ENCODE data around the gene OR4C45.
"Not testable (repeated sequence)": the region's sequence is repeated elsewhere in the genome, so short reads cannot be mapped to it uniquely, and the experiment has no call there.

OR4C45 gene

DNA sequence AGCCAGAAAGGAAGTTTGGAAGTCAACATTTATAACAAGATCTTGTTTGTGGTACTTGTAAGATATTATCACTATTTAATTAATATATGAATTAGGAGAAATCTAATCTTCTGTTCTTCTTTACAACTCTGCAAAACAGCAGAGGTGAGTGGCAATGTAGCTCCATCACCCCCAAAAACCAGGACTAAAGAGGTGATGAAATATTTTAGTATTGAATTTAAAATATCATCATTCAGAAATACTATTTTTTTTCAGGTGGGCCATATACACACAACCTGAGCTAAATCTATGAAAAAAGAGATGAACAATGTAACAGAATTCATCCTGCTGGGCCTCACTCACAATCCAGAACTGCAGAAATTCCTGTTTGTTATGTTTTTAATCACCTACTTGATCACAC, at the start of gene OR4C45:
TSS of gene OR4C45 (plus strand) at position 301 of the 400 bp plus-strand sequence.
- DNase-seq: no peak

DNA sequence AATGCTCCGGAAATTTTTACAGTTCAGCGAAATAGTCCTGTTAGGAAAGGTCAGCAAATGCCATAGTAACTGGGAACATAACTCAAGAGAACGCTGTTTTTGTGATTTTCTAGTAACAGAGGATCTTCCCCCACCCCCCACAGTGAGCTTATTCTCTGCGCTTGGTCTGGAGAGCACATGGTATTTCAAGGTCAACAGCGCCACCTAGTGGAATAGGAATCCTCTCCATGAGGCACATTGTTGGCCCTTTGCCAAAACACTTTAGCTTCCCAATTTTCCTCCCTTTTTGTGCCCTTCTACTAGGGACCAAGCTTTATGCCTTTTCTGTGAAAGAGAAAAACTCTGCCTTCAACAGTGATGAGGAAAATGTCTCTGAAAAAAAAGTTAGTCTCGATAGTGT, 37.1 kb upstream of the OR4C45 start:
- peak; percentile 46 for DNase-seq

DNA sequence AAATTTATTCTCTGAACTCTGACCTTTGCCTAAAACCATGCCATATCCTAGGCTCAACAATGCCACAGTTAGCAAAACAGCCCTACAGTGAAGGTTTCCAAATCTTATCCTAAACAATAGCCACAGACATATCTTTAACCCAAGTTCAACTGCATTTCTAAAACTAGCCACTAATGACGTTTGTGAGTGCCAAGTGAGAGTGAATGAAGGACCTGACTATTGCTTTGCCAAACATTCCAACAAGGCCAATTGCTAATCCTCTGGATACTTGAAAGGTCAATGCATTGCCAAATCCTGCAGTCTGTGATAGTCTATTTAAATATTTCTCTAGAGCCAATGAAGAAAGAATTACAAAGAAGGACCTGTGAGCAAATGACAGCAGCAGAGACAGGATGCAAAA, 2.5 kb upstream of the OR4C45 start:
- DNase-seq: no peak

DNA sequence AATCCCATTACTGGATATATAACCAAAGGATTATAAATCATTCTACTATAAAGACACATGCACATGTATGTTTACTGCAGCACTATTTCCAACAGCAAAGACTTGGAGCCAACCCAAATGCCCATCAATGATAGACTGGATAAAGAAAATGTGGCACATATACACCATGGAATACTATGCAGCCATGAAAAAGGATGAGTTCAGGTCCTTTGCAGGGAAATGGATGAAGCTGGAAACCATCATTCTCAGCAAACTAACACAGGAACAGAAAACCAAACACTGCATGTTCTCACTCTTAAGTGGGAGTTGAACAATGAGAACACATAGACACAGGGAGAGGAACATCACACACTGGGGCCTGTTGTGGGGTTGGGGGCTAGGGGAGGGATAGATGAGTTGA, 3.6 kb downstream of the OR4C45 start:
- not testable (repeated sequence) for DNase-seq

DNA sequence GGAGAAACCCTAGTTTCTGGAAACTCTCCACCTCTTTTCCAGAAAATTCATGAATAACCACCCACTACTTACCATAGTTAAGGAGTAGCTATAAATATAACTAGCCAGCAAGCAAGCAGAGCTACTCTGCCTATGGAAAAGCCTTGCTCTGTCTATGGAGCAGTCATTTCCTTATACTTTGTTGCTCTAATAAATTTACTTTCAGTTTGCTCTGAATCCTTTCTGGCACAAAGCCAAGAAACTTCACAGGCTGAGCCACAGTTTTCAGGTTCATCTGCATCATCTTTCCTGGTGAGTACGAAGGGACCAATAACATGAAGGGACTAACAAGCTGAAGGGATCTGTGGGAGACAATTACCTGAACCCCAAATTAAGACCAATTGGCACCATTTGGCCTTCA, 4.6 kb downstream of the OR4C45 start:
- DNase-seq: no peak

DNA sequence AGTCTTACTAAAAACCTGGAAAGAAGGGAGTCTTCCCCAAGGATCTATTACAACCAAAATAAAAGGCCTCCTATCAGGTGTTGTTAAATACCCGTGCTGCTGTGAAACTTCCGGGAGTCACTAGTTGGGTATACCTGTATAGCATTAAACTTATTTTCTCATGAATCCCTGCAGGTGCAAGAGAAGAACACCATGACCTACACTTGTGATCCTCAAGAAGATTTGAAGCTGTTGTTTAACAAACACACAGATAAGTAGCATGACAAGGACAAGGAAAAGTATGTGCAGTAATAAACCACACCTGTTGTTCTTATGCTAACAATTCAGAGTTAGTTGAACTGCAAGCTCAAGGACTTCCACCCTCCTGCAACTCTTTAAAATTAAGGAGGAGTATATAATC, 12.0 kb downstream of the OR4C45 start:
- DNase-seq: no peak

DNA sequence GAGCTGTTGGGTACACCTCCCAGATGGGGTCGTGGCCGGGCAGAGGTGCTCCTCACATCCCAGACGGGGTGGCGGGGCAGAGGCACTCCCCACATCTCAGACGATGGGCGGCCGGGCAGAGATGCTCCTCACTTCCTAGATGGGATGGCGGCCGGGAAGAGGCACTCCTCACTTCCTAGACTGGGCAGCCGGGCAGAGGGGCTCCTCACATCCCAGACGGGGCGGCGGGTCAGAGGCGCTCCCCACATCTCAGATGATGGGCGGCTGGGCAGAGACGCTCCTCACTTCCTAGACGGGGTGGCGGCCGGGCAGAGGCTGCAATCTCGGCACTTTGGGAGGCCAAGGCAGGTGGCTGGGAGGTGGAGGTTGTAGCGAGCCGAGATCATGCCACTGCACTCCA, 30.4 kb downstream of the OR4C45 start:
- not testable (repeated sequence) for DNase-seq

DNA sequence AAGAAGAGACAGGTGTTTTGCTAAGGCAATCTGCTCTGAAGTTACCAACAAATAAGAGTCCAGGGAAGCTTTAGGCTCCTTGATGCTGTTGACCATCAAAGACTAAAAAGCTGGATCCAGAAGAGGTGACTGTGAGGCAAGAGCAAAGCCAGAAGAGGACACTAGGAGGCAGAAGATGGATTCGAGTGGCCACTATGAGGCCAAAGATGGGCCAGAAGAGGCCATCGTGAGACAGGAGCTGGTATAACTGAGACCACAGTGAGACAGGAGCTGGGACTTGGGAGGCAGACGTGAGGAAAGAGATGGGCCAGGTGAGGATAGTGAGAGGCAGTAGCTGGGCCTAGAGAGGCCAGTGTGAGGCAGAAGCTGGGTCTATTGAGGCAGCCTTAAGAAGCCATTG, 37.7 kb downstream of the OR4C45 start:
- no peak for DNase-seq

DNA sequence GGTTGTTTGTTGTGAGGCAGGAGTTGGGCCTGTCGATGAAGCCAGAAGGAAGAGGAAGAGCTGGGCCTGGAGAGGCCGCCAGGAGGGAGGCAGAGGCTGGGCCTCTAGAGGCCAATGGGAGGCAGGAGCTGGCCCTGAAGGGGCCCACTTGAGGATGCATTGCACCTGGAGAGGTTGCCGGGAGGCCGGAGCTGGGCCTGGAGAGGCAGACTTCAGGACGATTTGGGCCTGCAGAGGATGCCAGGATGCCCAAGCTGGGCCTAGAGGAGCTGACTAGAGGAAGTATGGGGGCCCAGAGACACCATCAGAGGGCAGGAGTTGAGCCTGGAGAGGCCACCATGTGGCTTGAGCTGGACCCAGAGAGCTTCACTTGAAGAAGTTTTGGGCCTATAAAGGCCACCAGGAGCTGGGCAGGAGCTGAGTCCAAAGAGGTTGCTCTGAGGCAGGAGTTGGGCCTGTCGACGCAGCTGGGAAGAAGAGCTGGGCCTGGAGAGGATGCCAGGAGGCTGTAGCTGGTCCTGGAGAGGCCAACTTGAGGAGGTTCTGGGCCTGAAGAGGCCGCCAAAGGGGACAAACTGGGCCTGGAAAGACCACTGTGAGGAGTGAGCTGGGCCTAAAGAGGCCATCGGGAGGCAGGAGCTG, 39.0 kb downstream of the OR4C45 start:
- DNase-seq: no peak

DNA sequence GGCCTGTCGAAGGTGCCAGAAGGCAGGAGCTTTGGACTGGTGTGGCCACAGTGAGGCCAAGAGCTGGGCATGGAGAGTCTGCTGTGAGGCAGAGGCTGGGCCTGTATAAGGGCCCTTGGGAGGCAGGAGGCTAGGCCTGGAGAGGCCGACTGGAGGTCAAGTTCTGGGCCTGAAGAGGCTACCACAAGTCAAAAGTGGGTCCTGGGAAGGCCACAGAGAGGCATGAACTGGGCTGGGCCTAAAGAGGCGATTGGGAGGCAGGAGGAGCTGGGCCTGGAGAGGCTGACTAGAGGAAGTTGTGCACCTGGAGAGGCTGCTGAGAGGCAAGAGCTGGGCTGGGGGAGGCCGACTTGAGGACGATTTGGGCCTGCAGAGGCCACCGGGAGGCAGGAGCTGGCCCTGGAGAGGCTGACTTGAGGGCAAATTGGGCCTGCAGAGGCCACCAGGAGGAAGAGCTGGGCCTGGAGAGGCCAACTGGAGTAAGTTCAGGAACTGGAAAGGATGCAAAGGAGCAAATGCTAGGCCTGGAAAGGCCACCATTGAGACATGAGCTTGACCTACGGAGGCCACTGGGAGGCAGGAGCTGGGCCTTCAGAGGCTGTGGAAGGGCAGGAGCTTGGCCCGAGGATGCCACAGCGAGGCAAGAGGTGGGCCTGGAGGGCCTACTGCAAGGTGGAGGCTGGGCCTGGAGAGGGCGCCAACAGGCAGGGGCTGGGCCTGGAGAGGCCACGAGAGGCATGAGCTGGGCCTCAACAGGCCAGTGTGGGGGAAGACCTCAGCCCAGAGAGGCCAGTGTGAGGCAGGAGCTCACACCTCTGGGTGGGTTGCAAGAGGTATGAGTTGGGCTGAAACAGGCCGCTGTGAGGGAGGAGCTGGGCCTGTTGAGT, 39.8 kb downstream of the OR4C45 start:
- DNase-seq: no peak

DNA sequence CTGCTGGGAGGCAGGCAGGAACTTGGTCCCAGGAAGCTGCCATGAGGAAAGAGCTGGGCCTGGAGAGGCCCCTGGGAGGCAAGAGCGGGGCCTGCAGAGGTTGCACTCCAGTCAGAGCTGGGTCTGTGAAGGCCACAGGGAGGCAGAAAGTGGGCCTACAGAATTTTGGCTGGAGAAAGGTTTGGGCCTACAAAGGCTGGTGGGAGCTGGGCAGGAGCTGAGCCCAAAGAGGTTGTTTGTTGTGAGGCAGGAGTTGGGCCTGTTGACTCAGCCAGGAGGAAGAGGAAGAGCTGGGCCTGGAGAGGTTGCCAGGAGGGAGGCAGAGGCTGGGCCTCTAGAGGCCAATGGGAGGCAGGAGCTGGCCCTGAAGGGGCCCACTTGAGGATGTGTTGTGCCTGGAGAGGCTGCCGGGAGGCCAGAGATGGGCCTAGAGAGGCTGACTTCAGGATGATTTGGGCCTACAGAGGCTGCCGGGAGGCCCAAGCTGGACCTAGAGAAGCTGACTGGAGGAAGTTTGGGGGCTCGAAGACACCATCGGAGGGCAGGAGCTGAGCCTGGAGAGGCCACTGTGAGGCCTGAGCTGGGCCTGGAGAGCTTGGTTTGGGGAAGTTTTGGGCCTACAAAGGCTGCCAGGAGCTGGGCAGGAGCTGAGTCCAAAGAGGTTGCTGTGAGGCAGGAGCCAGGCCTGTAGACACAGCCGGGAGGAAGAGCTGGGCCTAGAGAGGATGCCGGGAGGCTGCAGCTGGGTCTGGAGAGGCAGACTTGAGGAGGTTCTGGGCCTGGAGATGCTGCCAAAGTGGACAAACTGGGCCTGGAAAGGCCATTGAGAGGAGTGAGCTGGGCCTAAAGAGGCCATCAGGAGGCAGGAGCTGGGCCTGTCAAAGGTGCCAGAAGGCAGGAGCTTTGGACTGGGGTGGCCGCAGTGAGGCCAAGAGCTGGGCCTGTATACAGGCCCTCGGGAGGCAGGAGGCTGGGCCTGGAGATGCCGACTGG, 40.7 kb downstream of the OR4C45 start:
- DNase-seq: no peak

DNA sequence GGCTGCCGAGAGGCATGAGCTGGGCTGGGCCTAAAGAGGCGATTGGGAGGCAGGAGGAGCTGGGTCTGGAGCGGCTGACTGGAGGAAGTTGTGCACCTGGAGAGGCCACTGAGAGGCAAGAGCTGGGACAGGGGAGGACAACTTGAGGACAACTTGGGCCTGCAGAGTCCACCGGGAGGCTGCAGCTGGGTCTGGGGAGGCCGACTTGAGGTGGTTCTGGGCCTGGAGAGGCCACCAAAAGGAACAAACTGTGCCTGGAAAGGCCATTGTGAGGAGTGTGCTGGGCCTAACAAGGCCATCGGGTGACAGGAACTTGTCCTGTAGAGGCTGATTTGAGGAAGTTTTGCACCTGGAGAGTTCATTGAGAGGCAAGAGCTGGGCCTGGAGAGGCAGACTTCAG, 41.5 kb downstream of the OR4C45 start:
- no peak for DNase-seq

DNA sequence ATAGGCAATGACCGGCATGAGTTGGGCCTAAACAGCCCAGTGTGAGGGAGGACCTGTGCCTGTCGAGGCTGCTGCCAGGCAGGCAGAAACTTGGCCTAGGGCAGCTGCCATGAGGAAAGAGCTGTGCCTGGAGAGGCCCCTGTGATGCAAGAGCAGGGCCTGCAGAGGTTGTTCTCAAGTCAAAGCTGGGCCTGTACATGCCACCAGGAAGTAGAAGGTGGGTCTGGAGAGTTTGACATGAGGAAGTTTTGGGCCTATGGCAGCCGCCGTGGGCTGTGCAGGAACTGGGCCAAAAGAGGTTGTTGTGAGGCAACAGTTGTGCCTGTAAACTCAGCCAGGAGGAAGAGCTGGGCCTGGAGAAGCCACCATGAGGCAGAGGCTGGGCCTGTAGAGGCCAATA, 43.2 kb downstream of the OR4C45 start:
- DNase-seq: no peak

DNA sequence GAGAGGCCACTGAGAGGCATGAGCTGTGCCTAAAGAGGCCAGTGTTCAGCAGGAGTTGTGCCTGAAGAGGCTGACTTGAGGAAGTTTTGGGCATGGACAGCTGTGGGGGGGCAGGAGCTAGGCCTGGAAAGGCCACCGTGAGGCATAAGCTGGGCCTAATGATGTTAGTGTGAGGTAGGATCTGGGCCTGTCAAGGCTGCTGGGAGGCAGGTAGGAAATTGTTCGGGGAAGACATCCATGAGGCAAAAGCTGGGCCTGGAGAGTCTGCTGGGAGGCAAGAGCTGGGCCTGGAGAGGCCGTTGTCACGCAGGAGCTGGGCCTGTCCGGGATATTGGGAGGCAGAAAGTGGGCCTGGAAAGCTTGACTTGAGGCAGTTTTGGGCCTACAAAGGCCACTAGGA, 44.9 kb downstream of the OR4C45 start:
- DNase-seq: no peak

DNA sequence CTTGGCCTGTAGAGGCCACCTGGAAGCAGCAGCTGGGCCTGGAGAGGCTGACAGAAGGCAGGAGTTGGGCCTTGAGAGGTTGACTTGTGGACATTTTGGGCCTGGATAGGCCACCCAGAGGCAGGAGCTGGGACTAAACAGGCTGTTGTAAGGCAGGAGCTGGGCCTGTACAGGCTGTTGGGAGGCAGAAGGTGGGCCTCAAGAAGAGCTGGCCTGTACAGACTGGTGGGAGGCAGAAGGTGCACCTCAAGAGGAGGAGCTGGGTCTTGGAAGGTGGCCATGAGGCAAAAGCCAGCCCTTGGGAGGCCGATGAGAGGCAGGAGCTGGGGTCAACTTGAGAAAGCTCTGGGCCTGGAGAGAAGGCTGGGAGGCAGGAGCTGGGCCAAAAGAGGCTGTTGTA, 45.3 kb downstream of the OR4C45 start:
- no peak for DNase-seq

DNA sequence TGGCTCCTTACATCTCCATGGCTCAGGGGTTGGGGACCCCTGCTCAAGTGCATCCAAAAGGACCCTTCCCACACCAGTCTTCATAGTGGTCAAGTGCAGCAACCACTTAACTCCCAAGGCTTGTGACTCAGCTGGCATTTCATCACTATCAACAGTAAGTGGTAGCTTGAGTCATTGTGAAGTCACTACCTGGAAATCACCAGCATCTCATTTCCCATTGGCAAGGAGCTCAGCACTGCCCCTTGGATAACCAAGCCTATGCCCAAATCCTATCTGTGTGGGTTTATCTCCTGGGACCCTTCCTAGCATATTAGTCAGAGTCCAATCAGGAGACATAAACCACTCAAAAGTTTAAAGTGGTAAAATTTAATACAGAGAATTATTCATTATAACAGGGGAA, 46.3 kb downstream of the OR4C45 start:
- not testable (repeated sequence) for DNase-seq

DNA sequence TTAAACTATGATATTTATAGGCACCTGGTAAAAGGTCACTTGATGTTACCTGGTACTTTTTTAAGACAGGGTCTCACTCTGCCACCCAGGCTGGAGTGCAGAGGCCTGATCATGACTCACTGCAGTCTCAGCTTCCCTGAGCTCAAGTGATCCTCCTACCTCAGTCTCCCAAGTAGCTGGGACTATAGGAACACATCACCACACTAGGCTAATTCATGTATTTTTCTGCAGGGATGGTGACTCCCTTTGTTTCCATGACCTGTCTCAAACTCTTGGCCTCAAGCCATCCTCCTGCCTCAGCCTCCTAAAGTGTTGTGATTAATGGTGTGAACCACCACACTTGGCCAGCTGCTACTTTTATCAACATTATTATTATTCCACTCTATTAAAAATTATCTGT, 47.6 kb downstream of the OR4C45 start:
- no peak for DNase-seq

Measured in NCI-H446 treated with DMSO at 0.1 percent for 48 hours (cell line).